BLaER1 treated with 17β-estradiol and CSF1 and Interleukin-3, amounts not matched to agents 10 nM and 100 nM (cell line): ENCODE results near the gene MYLK4.

Experiments used
- H3K27ac ChIP-seq, 11 experiments: shearing (Covaris generic); formaldehyde crosslinking; 2 replicates each; pipeline ENCODE4 v1.8.1; 2022
- H3K27me3 ChIP-seq, 11 experiments: shearing (Covaris generic); formaldehyde crosslinking; 2 replicates each; pipeline ENCODE4 v1.8.1; 2022
- H3K36me3 ChIP-seq, 11 experiments: shearing (Covaris generic); formaldehyde crosslinking; 2 replicates each; pipeline ENCODE4 v1.8.1; 2022
- H3K4me1 ChIP-seq, 10 experiments: shearing (Covaris generic); formaldehyde crosslinking; 2 replicates each; pipeline ENCODE4 v1.8.1; 2022
- H3K4me2 ChIP-seq, 11 experiments: shearing (Covaris generic); formaldehyde crosslinking; 2 replicates each; pipeline ENCODE4 v1.8.1; 2022
- H3K4me3 ChIP-seq, 10 experiments: shearing (Covaris generic); formaldehyde crosslinking; 2 replicates each; pipeline ENCODE4 v1.8.1; 2022
- H3K9ac ChIP-seq, 11 experiments: shearing (Covaris generic); formaldehyde crosslinking; 2 replicates each; pipeline ENCODE4 v1.8.1; 2022
- H3K9me3 ChIP-seq, 11 experiments: shearing (Covaris generic); formaldehyde crosslinking; replicated peaks in 1 of 11; 2 replicates each; pipeline ENCODE4 v1.8.1; 2022
- H4K20me1 ChIP-seq, 11 experiments: shearing (Covaris generic); formaldehyde crosslinking; 2 replicates each; pipeline ENCODE4 v1.8.1; 2022
- Cebpa-rat ChIP-seq, 11 experiments: shearing (Covaris generic); IDR thresholded peaks; 2 replicates each; pipeline ENCODE4 v1.8.1; 2022

MYLK4 gene

DNA sequence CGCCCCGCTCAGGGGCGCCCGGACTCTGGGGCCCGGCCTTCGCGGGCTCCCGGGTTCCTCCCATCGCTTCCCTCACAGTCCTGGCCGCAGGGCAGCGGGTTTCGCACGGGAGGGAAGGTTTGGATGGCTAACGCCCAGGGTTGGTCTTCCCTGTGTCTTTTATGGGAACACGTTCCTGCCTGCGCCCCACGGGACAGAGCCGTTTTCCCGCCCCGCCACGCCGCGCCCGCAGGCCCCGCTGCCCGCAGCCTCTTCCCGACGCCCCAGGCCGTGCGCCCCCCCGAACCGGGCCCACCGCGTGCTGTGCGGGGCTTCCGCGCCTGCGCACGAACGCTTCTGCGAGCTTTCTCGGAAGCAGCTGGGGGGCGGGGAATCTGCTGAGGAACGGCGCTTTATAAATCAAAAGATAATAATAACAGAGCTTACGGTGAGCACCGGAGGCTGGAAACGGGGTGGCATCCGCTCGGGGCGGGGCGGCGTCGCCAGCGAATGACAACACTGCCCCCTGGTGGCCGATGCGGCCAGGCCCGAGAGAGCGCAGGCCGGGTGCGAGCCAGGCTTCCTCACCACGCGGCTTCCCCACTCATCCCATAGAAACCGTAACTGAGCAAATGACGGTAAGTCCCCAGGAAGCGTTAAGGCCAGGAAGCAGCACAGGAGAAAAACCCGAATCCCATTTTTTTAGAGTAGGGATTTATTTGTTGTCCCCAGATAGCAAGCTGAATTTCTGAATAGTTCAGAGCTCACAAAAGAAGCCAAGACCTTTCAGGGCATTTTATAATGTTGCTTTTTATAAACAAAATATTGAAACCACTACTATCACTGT lies 116.4 kb downstream of the MYLK4 start:
- peak overlapping the region in 10 of 11 experiments; percentile 38 to 74 (median 64); a peak in 17 of 22 replicates for H3K27ac ChIP-seq
- H3K36me3 ChIP-seq = no peaks in the 10 kb centered on the region
- peaks cover 4 to 15% (median 13%) of the 10 kb centered on the region in 10 experiments; a peak in 14 of 20 replicates for H3K4me1 ChIP-seq
- peak overlapping the region; percentile 51 to 70 (median 61) for H3K9ac ChIP-seq
- peak overlapping the region; percentile 38 to 67 (median 56) for H3K4me3 ChIP-seq
- H3K4me2 ChIP-seq = peak overlapping the region; percentile 65 to 96 (median 82)
- H3K27me3 ChIP-seq = 0 out of 22 replicates have a peak, but pooled peaks cover 0 to 2% (median 0%) of the 10 kb centered on the region in 11 experiments
- TF ChIP-seq Cebpa-rat (IDR thresholded peaks at IDR 0.05) = no peak
- no peaks in the 10 kb centered on the region for H4K20me1 ChIP-seq
- H3K9me3 ChIP-seq = no peaks in the 10 kb centered on the region

DNA sequence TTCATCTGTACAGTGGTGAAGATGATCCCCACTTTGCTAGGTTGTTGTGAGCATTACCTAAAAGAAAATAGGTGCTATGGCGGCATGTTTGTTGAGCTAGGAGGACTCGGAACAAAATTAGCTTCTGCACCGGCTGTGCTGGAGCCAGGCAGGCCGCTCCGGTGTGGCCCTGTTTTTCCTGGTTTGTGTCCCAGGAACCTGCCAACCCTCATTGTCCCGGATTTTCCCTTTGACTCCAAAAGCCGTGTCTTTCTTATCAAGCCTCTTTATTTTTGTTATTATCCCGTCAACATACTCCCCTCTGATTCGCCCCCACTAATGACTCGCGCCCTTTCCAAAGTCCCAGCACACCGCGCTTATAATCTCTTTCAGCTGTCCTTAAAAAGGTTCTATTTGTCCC lies 117.0 kb downstream of the MYLK4 start:
- Histone ChIP-seq H3K4me3 (peak overlapping the region; percentile 38 to 67 (median 56); a peak in 17 of 20 replicates), H3K4me2 (peak overlapping the region; percentile 65 to 96 (median 82)), H3K27me3 (0 out of 22 replicates have a peak, but pooled peaks cover 0 to 2% (median 0%) of the 10 kb centered on the region in 11 experiments), H3K9me3 (no peaks in the 10 kb centered on the region), H3K36me3 (no peaks in the 10 kb centered on the region), H3K9ac (peak overlapping the region in 6 of 11 experiments; percentile 51 to 69 (median 60); a peak in 11 of 22 replicates), H4K20me1 (no peaks in the 10 kb centered on the region), H3K4me1 (peaks cover 4 to 15% (median 13%) of the 10 kb centered on the region in 10 experiments; a peak in 14 of 20 replicates), H3K27ac (peak overlapping the region in 9 of 11 experiments; percentile 53 to 74 (median 67); a peak in 13 of 22 replicates)
- TF ChIP-seq Cebpa-rat (IDR thresholded peaks at IDR 0.05) = no peak

DNA sequence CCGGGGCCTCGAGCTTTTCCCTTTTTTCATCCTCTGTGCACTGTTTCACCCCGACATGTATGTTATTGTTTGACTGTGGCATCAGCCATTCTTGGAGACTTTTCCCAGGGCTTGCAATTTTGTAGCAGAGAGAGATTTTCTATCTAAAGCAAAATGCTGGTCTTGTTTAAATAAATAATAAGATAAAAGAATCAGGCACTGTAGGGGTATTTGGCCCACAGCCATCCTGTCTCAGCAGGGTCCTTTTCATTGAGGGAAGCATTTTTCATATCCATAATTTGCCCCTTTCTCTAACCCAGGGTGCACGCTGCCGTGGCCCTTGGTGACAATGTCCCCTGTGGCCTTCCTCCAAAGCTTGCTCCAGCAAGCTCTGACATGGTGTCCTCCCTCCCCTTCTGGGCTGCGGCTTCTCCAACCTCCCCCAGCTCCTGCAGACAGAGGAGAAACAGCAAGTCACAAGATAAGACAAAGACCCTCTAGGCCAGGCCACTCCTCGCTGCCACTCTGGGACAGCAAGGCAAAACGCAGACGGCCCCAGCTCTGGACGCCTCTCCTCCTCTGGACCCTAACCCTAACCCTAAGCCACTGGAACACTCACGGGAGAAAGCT lies 117.6 kb downstream of the MYLK4 start:
- Histone ChIP-seq H3K9me3 (no peaks in the 10 kb centered on the region), H3K9ac (no peak overlapping the region), H3K27me3 (0 out of 22 replicates have a peak, but pooled peaks cover 0 to 2% (median 0%) of the 10 kb centered on the region in 11 experiments), H3K4me3 (no peak overlapping the region), H3K4me1 (peaks cover 4 to 15% (median 13%) of the 10 kb centered on the region in 10 experiments; a peak in 14 of 20 replicates), H3K27ac (no peak overlapping the region), H3K4me2 (peak overlapping the region in 1 of 11 experiments; percentile 91; a peak in 1 of 22 replicates), H3K36me3 (no peaks in the 10 kb centered on the region), H4K20me1 (no peaks in the 10 kb centered on the region)
- TF ChIP-seq Cebpa-rat (IDR thresholded peaks at IDR 0.05) = no peak

DNA sequence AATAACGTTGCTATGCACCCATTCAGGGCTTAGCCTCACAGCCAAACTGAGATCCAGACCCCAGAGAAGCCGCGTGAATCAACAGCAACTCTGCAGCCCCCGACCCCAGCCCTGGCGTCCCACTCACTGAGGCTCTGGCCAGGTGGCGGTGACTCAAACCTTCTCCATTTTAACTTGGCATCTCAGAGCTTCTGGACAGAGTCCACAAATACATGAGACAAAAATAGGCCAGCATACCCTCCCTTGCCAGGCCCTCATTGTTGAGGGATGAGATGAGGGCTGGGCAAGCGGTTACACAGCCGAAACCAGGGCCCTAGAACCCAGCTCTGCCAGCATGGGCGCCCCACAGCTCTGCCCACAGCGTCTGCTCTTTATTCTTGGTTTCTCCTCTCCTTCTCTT lies 118.4 kb downstream of the MYLK4 start:
- Histone ChIP-seq H3K27ac (no peak overlapping the region), H3K4me2 (no peak overlapping the region), H3K4me3 (no peak overlapping the region), H4K20me1 (no peaks in the 10 kb centered on the region), H3K27me3 (0 out of 22 replicates have a peak, but pooled peaks cover 0 to 2% (median 0%) of the 10 kb centered on the region in 11 experiments), H3K4me1 (peaks cover 4 to 15% (median 13%) of the 10 kb centered on the region in 10 experiments; a peak in 14 of 20 replicates), H3K9ac (no peak overlapping the region), H3K9me3 (no peaks in the 10 kb centered on the region), H3K36me3 (no peaks in the 10 kb centered on the region)
- no peak for TF ChIP-seq Cebpa-rat (IDR thresholded peaks at IDR 0.05)

DNA sequence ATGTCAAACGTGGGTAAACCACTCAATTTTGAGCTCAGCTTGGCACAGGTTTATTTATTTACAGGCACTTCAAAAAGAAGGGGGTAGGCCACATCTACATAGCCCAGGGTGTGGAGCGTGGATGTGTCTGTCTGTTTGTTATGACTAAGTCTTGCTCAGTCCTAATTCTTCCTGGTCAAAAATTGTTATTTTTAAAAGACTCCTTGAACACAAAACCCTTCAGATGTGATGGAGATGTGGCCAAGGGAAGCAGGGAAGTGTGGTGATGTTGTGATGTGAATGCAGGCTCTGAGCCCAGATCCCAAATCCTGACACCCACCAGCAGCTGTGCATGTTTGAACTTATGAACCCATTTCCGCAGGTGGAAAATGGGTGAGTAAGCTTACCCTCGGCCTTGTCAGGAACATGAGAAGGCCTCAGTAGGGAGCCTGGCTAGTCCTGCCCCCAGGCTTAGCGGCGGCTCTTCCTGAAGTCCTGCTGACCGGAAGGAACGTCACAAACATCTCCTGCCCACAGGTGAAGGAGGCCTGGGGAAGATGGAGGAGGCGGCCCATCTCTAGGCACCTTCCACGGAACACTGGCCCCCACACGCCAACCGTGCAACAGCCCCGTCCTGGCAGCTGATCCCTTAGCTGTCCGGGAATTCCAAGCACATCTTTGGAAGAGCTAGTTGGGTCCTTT lies 119.7 kb downstream of the MYLK4 start:
- H3K4me1 ChIP-seq = peaks cover 4 to 15% (median 13%) of the 10 kb centered on the region in 10 experiments; a peak in 14 of 20 replicates
- H3K4me3 ChIP-seq = no peak overlapping the region
- no peak overlapping the region for H3K4me2 ChIP-seq
- H3K27ac ChIP-seq = no peak overlapping the region
- no peaks in the 10 kb centered on the region for H3K36me3 ChIP-seq
- 0 out of 22 replicates have a peak, but pooled peaks cover 0 to 2% (median 0%) of the 10 kb centered on the region in 11 experiments for H3K27me3 ChIP-seq
- no peaks in the 10 kb centered on the region for H3K9me3 ChIP-seq
- H4K20me1 ChIP-seq = no peaks in the 10 kb centered on the region
- H3K9ac ChIP-seq = no peak overlapping the region
- TF ChIP-seq Cebpa-rat (IDR thresholded peaks at IDR 0.05) = no peak

DNA sequence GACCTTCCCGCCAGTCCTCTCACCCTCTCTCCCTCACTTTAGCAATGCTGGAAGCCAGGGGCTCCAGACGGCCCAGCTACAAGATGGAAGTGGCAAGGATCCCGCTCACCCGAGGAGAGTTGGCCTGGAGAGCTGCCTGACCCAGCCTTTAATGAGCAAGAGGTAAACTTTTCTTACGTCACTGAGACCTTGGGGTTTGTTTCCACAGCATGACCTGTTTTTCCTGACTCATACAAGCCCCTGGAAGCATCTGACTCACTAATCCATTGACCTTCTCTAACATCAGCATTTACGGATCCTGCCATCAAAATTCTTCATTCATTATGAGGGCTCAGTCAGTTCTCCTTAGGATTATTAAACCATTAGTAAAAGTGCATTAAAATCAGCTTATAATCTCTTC lies 120.4 kb downstream of the MYLK4 start:
- Histone ChIP-seq H3K4me1 (peaks cover 4 to 15% (median 12%) of the 10 kb centered on the region in 10 experiments; a peak in 14 of 20 replicates), H3K4me3 (no peak overlapping the region), H3K9ac (no peak overlapping the region), H3K36me3 (no peaks in the 10 kb centered on the region), H3K27me3 (0 out of 22 replicates have a peak, but pooled peaks cover 0 to 2% (median 0%) of the 10 kb centered on the region in 11 experiments), H3K9me3 (no peaks in the 10 kb centered on the region), H4K20me1 (no peaks in the 10 kb centered on the region), H3K4me2 (no peak overlapping the region), H3K27ac (no peak overlapping the region)
- TF ChIP-seq Cebpa-rat (IDR thresholded peaks at IDR 0.05) = no peak

DNA sequence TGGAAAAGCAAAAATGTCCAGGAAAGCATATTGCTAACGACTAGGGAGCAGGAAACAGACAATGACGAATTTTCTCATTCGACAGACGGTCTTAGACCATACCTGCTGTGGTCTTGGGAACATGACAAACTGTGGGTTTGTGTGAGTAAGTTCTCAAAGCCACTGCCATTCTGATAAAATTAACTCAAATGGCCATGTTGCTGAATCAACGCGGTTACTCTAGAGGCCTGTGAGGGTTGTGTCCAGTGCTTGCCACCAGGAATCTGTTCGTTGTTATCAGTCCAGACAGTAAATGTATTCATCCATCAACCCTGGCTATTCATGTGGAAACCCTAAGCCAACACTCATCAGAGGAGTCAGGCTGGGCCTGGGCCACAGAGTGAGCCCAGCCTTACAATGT lies 124.3 kb downstream of the MYLK4 start:
- no peak overlapping the region for H3K4me2 ChIP-seq
- no peaks in the 10 kb centered on the region for H3K36me3 ChIP-seq
- H3K4me3 ChIP-seq = no peak overlapping the region
- TF ChIP-seq Cebpa-rat (IDR thresholded peaks at IDR 0.05) = no peak
- H4K20me1 ChIP-seq = no peaks in the 10 kb centered on the region
- no peak overlapping the region for H3K27ac ChIP-seq
- H3K9ac ChIP-seq = no peak overlapping the region
- no peaks in the 10 kb centered on the region for H3K4me1 ChIP-seq
- no peaks in the 10 kb centered on the region for H3K27me3 ChIP-seq
- H3K9me3 ChIP-seq = no peaks in the 10 kb centered on the region

DNA sequence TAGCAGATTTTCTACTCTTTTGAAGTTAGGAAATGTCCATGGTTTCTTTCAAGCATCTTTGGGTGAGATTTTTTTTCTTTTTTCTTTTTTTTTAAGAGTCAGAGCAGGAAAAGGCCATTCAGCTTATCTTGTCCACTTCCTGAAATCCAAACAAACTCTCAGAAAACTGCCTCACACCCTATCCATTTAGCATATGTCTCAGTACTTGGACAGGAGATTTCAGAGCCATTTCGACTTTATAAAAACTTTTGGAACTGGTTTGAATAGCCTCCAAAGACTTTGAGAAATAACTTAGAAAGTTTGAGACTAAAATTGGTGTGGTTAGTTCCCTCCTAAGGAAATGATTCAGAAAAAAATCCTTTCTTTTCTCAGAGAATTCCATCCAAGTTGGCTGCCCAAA lies 125.1 kb downstream of the MYLK4 start:
- no peak overlapping the region for H3K9ac ChIP-seq
- no peaks in the 10 kb centered on the region for H4K20me1 ChIP-seq
- H3K4me1 ChIP-seq = no peaks in the 10 kb centered on the region

DNA sequence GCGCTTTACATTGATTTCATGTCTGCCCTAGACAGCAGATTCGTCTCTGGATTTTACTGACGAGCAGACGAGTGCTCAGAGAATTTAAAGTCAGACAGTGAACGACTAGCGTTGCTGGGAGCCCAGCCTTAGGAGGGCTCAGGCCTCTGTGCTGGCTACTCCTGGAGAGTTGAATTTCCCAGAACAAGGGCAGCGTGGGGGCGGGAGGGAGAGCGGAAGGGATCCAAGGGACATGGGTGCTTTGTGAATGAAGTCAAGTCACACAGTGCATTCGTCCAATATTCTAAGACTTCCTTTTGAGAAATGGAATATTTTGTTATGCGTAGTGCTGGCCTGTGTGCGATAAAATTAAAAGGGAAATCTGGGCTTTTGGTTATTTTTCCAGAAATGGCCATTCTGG lies 126.5 kb downstream of the MYLK4 start:
- no peaks in the 10 kb centered on the region for H3K36me3 ChIP-seq
- no peaks in the 10 kb centered on the region for H4K20me1 ChIP-seq
- H3K9ac ChIP-seq = no peak overlapping the region
- H3K9me3 ChIP-seq = no peaks in the 10 kb centered on the region
- TF ChIP-seq Cebpa-rat (IDR thresholded peaks at IDR 0.05) = no peak
- H3K27me3 ChIP-seq = no peaks in the 10 kb centered on the region
- no peak overlapping the region for H3K27ac ChIP-seq
- H3K4me2 ChIP-seq = no peak overlapping the region
- no peak overlapping the region for H3K4me3 ChIP-seq
- H3K4me1 ChIP-seq = no peaks in the 10 kb centered on the region

More for the DNA sequence above, 125.1 kb downstream of the MYLK4 start:
- Histone ChIP-seq H3K36me3 (no peaks in the 10 kb centered on the region), H3K27me3 (no peaks in the 10 kb centered on the region), H3K27ac (no peak overlapping the region), H3K4me2 (no peak overlapping the region), H3K9me3 (no peaks in the 10 kb centered on the region), H3K4me3 (no peak overlapping the region)
- no peak for TF ChIP-seq Cebpa-rat (IDR thresholded peaks at IDR 0.05)
